Trophoblast cell (in vitro differentiated cells and primary cell): Measurements from ENCODE around the gene DHRSX.
"Not testable (repeated sequence)": the region's sequence is repeated elsewhere in the genome, so short reads cannot be mapped to it uniquely, and the experiment has no call there.

ENCODE experiments used
- DNase-seq, 2 donors: peaks; one replicate each; pipeline ENCODE4 v3.0.0-alpha.2; 2016
- H2AFZ ChIP-seq: 2 replicates; pipeline ENCODE4 v1.6.1; 2013; ENCODE audit warnings: low read length, moderate library complexity, mild to moderate bottlenecking; ENCODE audit not compliant: insufficient read depth, poor library complexity
- H2AK5ac ChIP-seq: 2 replicates; pipeline ENCODE4 v1.6.1; 2013; ENCODE audit warnings: mild to moderate bottlenecking, low read length
- H2BK120ac ChIP-seq: 2 replicates; pipeline ENCODE4 v1.6.1; 2013; ENCODE audit warnings: low read length, mild to moderate bottlenecking, moderate library complexity; ENCODE audit not compliant: insufficient read depth, poor library complexity
- H2BK12ac ChIP-seq: 2 replicates; pipeline ENCODE4 v1.6.1; 2013; ENCODE audit warnings: mild to moderate bottlenecking, low read length, moderate library complexity
- H2BK5ac ChIP-seq: 2 replicates; pipeline ENCODE4 v1.6.1; 2013; ENCODE audit warnings: low read length, low read depth, moderate library complexity, mild to moderate bottlenecking; ENCODE audit not compliant: poor library complexity
- H3K14ac ChIP-seq: 2 replicates; pipeline ENCODE4 v1.6.1; 2013; ENCODE audit warnings: mild to moderate bottlenecking, low read length
- H3K18ac ChIP-seq: 2 replicates; pipeline ENCODE4 v1.6.1; 2013; ENCODE audit warnings: mild to moderate bottlenecking, low read length
- H3K23ac ChIP-seq: 2 replicates; pipeline ENCODE4 v1.6.1; 2013; ENCODE audit warnings: low read length
- H3K27ac ChIP-seq: 2 replicates; pipeline ENCODE4 v1.5.1; 2013; ENCODE audit warnings: low read depth, mild to moderate bottlenecking, inconsistent platforms, low read length, moderate library complexity
- H3K27me3 ChIP-seq: 2 replicates; pipeline ENCODE4 v1.6.1; 2013; ENCODE audit warnings: inconsistent platforms, mild to moderate bottlenecking, low read length, moderate library complexity; ENCODE audit not compliant: insufficient read depth
- H3K36me3 ChIP-seq, 2 experiments: 1 replicate in 1 of 2; 2 replicates in 1 of 2; pipeline ENCODE4 v1.6.1; 2013; ENCODE audit warnings: low read length in 2 of 2, mild to moderate bottlenecking in 2 of 2, moderate library complexity in 1 of 2; ENCODE audit not compliant: insufficient read depth in 2 of 2, control insufficient read depth in 1 of 2
- H3K4ac ChIP-seq: 2 replicates; pipeline ENCODE4 v1.6.1; 2013; ENCODE audit warnings: low read depth, mild to moderate bottlenecking, low read length, moderate library complexity
- H3K4me1 ChIP-seq, 2 experiments: 1 replicate in 1 of 2; 2 replicates in 1 of 2; pipeline ENCODE4 v1.6.1; 2013; ENCODE audit warnings: low read length in 2 of 2, mild to moderate bottlenecking in 2 of 2, moderate library complexity in 1 of 2; ENCODE audit not compliant: insufficient read depth in 2 of 2, control insufficient read depth in 1 of 2
- H3K4me2 ChIP-seq: 2 replicates; pipeline ENCODE4 v1.6.1; 2013; ENCODE audit warnings: inconsistent platforms, mild to moderate bottlenecking, low read length, moderate library complexity
- H3K4me3 ChIP-seq: 2 replicates; pipeline ENCODE4 v1.5.1; 2013; ENCODE audit warnings: mild to moderate bottlenecking, low read depth, low read length, inconsistent platforms
- H3K79me1 ChIP-seq: one replicate; pipeline ENCODE4 v1.6.1; 2013; ENCODE audit warnings: low read length
- H3K79me2 ChIP-seq: 2 replicates; pipeline ENCODE4 v1.6.1; 2013; ENCODE audit warnings: low read length, mild to moderate bottlenecking; ENCODE audit not compliant: control insufficient read depth, insufficient read depth, poor library complexity
- H3K9ac ChIP-seq: 2 replicates; pipeline ENCODE4 v1.6.1; 2013; ENCODE audit warnings: mild to moderate bottlenecking, low read length
- H3K9me3 ChIP-seq: 2 replicates; pipeline ENCODE4 v1.6.1; 2013; ENCODE audit warnings: low read depth, mild to moderate bottlenecking, control low read depth, inconsistent platforms, low read length; ENCODE audit not compliant: insufficient read depth
- H4K12ac ChIP-seq: 2 replicates; pipeline ENCODE4 v1.6.1; 2013; ENCODE audit warnings: low read depth, mild to moderate bottlenecking, low read length, moderate library complexity
- H4K8ac ChIP-seq: 2 replicates; pipeline ENCODE4 v1.6.1; 2013; ENCODE audit warnings: low read depth, mild to moderate bottlenecking, low read length, moderate library complexity
- H4K91ac ChIP-seq: one replicate; pipeline ENCODE4 v1.6.1; 2013; ENCODE audit warnings: low read depth, mild to moderate bottlenecking, low read length, moderate library complexity
- WGBS: extraction: QIAGEN DNeasy Blood & Tissue Kit; methylation state at CpG from one replicate; pipeline ENCODE4 v1.1.7; 2013; ENCODE audit warnings: missing lambda C conversion rate; ENCODE audit not compliant: insufficient read length, insufficient coverage; ENCODE audit errors: extremely low coverage; 5-methylcytosine and 5-hydroxymethylcytosine counted together

Gene DHRSX

GRCh38 chrX:2369206-2369605 lies 131.6 kb downstream of the DHRSX start:
- no peak overlapping the region for H2BK120ac ChIP-seq
- DNase-seq: no peak
- no peak overlapping the region for H2BK12ac ChIP-seq
- WGBS: no CpG with 5 or more reads among the region's 5 CpGs
- peaks cover under 1% of the 10 kb centered on the region for H3K9me3 ChIP-seq
- H3K4ac ChIP-seq: no peak overlapping the region
- H2AK5ac ChIP-seq: no peak overlapping the region
- H3K4me1 ChIP-seq: no peaks in the 10 kb centered on the region
- no peaks in the 10 kb centered on the region for H3K27me3 ChIP-seq
- H3K27ac ChIP-seq: no peak overlapping the region
- no peak overlapping the region for H3K4me2 ChIP-seq
- no peak overlapping the region for H3K9ac ChIP-seq
- no peak overlapping the region for H4K8ac ChIP-seq
- no peak overlapping the region for H2AFZ ChIP-seq
- no peak overlapping the region for H2BK5ac ChIP-seq
- no peaks in the 10 kb centered on the region for H3K79me2 ChIP-seq
- H3K36me3 ChIP-seq: no peaks in the 10 kb centered on the region
- H3K23ac ChIP-seq: no peak overlapping the region
- no peak overlapping the region for H4K91ac ChIP-seq
- no peak overlapping the region for H3K18ac ChIP-seq
- no peak overlapping the region for H3K14ac ChIP-seq
- H4K12ac ChIP-seq: no peak overlapping the region
- H3K79me1 ChIP-seq: no peaks in the 10 kb centered on the region
- H3K4me3 ChIP-seq: no peak overlapping the region

- no peak overlapping the region for H3K4ac ChIP-seq
- no peak overlapping the region for H4K91ac ChIP-seq
- no peak overlapping the region for H3K23ac ChIP-seq
- no peak overlapping the region for H3K18ac ChIP-seq
- no peak overlapping the region for H2BK120ac ChIP-seq
- H3K79me1 ChIP-seq: no peaks in the 10 kb centered on the region
- H3K27ac ChIP-seq: no peak overlapping the region
- H3K9ac ChIP-seq: no peak overlapping the region
- no peak overlapping the region for H3K4me3 ChIP-seq
- H3K79me2 ChIP-seq: no peaks in the 10 kb centered on the region
- no peaks in the 10 kb centered on the region for H3K27me3 ChIP-seq
- H3K9me3 ChIP-seq: peaks cover 3% of the 10 kb centered on the region
- no peak overlapping the region for H4K12ac ChIP-seq
- H3K14ac ChIP-seq: no peak overlapping the region
- no peak overlapping the region for H3K4me2 ChIP-seq
- H2AK5ac ChIP-seq: no peak overlapping the region
- no peak overlapping the region for H4K8ac ChIP-seq
- H2BK12ac ChIP-seq: no peak overlapping the region
- H2AFZ ChIP-seq: no peak overlapping the region
- peak in 1 of 2 donors; percentile 14 for DNase-seq
- no peak overlapping the region for H2BK5ac ChIP-seq
- peaks cover 0 to 2% of the 10 kb centered on the region in 2 experiments for H3K36me3 ChIP-seq
- H3K4me1 ChIP-seq: no peaks in the 10 kb centered on the region
- WGBS: no CpG with 5 or more reads among the region's 9 CpGs
Observed at GRCh38 chrX:2360731-2361130, 140.0 kb downstream of the DHRSX start.

GRCh38 chrX:2359522-2359921 lies 141.3 kb downstream of the DHRSX start:
- not testable (repeated sequence) for H2BK120ac ChIP-seq, H3K23ac ChIP-seq, H3K4me3 ChIP-seq, H3K4me2 ChIP-seq, H3K79me2 ChIP-seq, H4K12ac ChIP-seq, H3K14ac ChIP-seq, H3K79me1 ChIP-seq, H3K18ac ChIP-seq, H2BK12ac ChIP-seq, H3K4ac ChIP-seq, H3K27me3 ChIP-seq, H4K8ac ChIP-seq, DNase-seq, H3K9ac ChIP-seq, H2AK5ac ChIP-seq, H2AFZ ChIP-seq, H4K91ac ChIP-seq, H3K9me3 ChIP-seq, H2BK5ac ChIP-seq, H3K4me1 ChIP-seq, H3K27ac ChIP-seq, H3K36me3 ChIP-seq
- no CpG with 5 or more reads among the region's 4 CpGs for WGBS

DNA sequence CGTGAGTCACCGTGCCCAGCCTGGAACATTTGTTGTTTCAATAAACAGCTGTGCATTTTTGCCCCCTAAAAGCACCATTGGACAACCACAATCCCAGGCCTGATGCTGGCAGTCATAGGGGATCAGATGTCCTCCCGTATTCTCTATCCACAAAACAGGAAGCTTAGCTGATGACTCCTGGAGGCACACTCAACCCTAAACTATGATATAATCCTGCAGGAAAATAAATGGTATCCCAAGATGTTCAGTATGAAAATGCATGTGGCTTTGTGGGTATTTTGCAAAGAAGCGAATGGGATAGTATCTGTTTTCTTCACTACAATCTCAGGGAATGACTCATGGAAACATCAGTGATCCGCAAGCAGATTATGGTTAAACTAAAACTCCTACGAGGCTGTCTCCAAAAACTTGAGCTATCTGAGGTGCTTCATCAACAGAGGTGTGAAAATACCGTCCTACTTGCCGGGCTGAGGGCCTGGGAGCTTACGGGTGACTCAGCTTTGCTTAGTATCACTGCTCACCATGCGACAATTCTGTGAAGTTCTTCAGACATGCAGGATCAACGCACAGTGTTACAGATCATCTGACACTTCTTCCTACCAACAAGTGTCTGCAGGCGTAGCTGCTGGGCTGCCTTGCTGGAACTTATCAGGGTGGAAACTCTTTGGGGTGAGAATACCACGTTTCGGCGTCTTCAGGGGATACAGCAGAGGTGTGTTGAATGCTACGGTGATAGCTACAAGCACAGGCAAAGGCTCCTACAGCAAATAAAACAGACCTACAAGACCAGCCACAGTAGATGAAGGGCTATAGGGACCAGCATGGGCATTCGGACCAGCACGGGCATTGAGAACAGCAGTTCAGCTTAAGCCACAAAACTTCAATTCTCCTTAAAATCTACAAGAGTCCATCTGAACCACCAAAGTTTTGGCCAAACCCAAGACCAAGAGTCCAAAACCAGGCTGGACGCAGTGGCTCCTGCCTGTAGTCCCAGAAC lies 148.5 kb downstream of the DHRSX start:
- H3K4me2 ChIP-seq: no peak overlapping the region
- H3K27me3 ChIP-seq: no peaks in the 10 kb centered on the region
- H4K91ac ChIP-seq: no peak overlapping the region
- H3K9me3 ChIP-seq: peaks cover 2% of the 10 kb centered on the region
- no peak overlapping the region for H3K9ac ChIP-seq
- no peak overlapping the region for H3K18ac ChIP-seq
- peaks cover 0 to 2% of the 10 kb centered on the region in 2 experiments for H3K36me3 ChIP-seq
- peak; percentile 80 to 93 for DNase-seq
- no peak overlapping the region for H4K12ac ChIP-seq
- H4K8ac ChIP-seq: no peak overlapping the region
- no peak overlapping the region for H2AFZ ChIP-seq
- no peak overlapping the region for H2AK5ac ChIP-seq
- no peaks in the 10 kb centered on the region for H3K79me2 ChIP-seq
- no peak overlapping the region for H3K14ac ChIP-seq
- no peak overlapping the region for H2BK5ac ChIP-seq
- H2BK120ac ChIP-seq: no peak overlapping the region
- H3K79me1 ChIP-seq: no peaks in the 10 kb centered on the region
- WGBS: no CpG with 5 or more reads among the region's 19 CpGs
- no peak overlapping the region for H3K27ac ChIP-seq
- H2BK12ac ChIP-seq: no peak overlapping the region
- H3K4ac ChIP-seq: no peak overlapping the region
- no peak overlapping the region for H3K4me3 ChIP-seq
- peaks cover 0 to 8% of the 10 kb centered on the region in 2 experiments for H3K4me1 ChIP-seq
- H3K23ac ChIP-seq: no peak overlapping the region
